B cell (primary cell): Measurements from ENCODE around the gene RANBP9. TPM values are rescaled to one million over a fixed set of nuclear protein-coding genes. Genes with fewer than 3 reads are reported as not detected.

Source experiments
- ATAC-seq: fragments of 200-7000 bp; cut with Tn5 transposase; one replicate; pipeline ENCODE4 v1.10.0; 2021; ENCODE audit warnings: low read depth, mild to moderate bottlenecking, moderate number of reproducible peaks, moderate library complexity
- CTCF ChIA-PET: fragments of 350-600 bp; sonication (Branson Sonifier 250); formaldehyde crosslinking; loops from one replicate; lab custom pipeline; 2021; ENCODE audit warnings: antibody characterized with exemption, inconsistent platforms; lab: Charles Lee
- POLR2A ChIA-PET: fragments of 350-600 bp; sonication (Branson Sonifier 250); formaldehyde crosslinking; loops from one replicate; lab custom pipeline; 2021; ENCODE audit warnings: antibody characterized with exemption; lab: Charles Lee
- DNase-seq: peaks from one replicate; pipeline ENCODE4 v3.0.0; 2013
- H2AFZ ChIP-seq: 2 replicates; pipeline ENCODE4 v1.6.1; 2012; ENCODE audit warnings: mild to moderate bottlenecking, low read depth, low read length; ENCODE audit not compliant: insufficient read depth, poor library complexity, severe bottlenecking
- H3K27ac ChIP-seq, 2 donors: 1 replicate in 1 of 2; 2 replicates in 1 of 2; pipeline ENCODE4 v1.5.1; 2012 to 2013; ENCODE audit warnings: low read length in 2 of 2, mild to moderate bottlenecking in 2 of 2, moderate library complexity in 1 of 2
- H3K27me3 ChIP-seq, 4 experiments: fragments of 200-600 bp in 1 of 4; sonication (generic) in 1 of 4; replicated peaks in 1 of 4; 1 replicate in 2 of 4; 2 replicates in 2 of 4; pipeline versions ENCODE4 v1.6.1 to v1.7.0; 2013 to 2016; ENCODE audit warnings: low read length in 3 of 4, mild to moderate bottlenecking in 2 of 4, mixed read lengths in 1 of 4, moderate library complexity in 1 of 4; ENCODE audit not compliant: insufficient read depth in 4 of 4, control insufficient read depth in 3 of 4; ENCODE audit errors: control extremely low read depth in 1 of 4
- H3K36me3 ChIP-seq, 2 experiments: replicated peaks in 1 of 2; 1 replicate in 1 of 2; 2 replicates in 1 of 2; pipeline versions ENCODE4 v1.6.1 to v1.7.1; 2013; ENCODE audit warnings: low read length in 1 of 2; ENCODE audit not compliant: insufficient read depth in 2 of 2, control insufficient read depth in 1 of 2; ENCODE audit errors: control extremely low read depth in 1 of 2, extremely low read depth in 1 of 2
- H3K4me1 ChIP-seq, 2 donors: fragments of 200-600 bp in 1 of 2; sonication (generic) in 1 of 2; 1 replicate in 1 of 2; 2 replicates in 1 of 2; pipeline versions ENCODE4 v1.5.1 to v1.6.1; 2013 to 2017; ENCODE audit warnings: low read length in 2 of 2; ENCODE audit not compliant: control insufficient read depth in 2 of 2, insufficient read depth in 2 of 2
- H3K4me2 ChIP-seq: replicated peaks from 2 replicates; pipeline ENCODE3; 2012; ENCODE audit warnings: mild to moderate bottlenecking, low read depth, low read length; ENCODE audit not compliant: poor library complexity, severe bottlenecking
- H3K4me3 ChIP-seq, 5 experiments: fragments of 200-600 bp in 1 of 5; sonication (generic) in 1 of 5; 1 replicate in 3 of 5; 2 replicates in 2 of 5; pipeline versions ENCODE4 v1.5.1 to v1.7.0; 2011 to 2016; ENCODE audit warnings: low read length in 4 of 5, mild to moderate bottlenecking in 4 of 5, low read depth in 2 of 5, control low read depth in 1 of 5, moderate library complexity in 1 of 5; ENCODE audit not compliant: insufficient read depth in 1 of 5; ENCODE audit errors: control extremely low read depth in 1 of 5, extremely low read depth in 1 of 5
- H3K79me2 ChIP-seq: fragments of 200-600 bp; sonication (generic); one replicate; pipeline ENCODE4 v1.6.0; 2016; ENCODE audit warnings: low read length; ENCODE audit not compliant: control insufficient read depth, insufficient read depth
- H3K9ac ChIP-seq: fragments of 200-600 bp; sonication (generic); 2 replicates; pipeline ENCODE4 v1.6.1; 2017; ENCODE audit warnings: mild to moderate bottlenecking, low read length, moderate library complexity
- H3K9me3 ChIP-seq, 3 donors: one replicate each; pipeline versions ENCODE4 v1.6.1 to v1.7.1; 2013; ENCODE audit warnings: low read length in 2 of 3; ENCODE audit not compliant: control insufficient read depth in 2 of 3, insufficient read depth in 1 of 3; ENCODE audit errors: control extremely low read depth in 1 of 3
- H4K20me1 ChIP-seq: 2 replicates; pipeline ENCODE4 v1.6.0; 2012; ENCODE audit warnings: mild to moderate bottlenecking, low read length; ENCODE audit not compliant: insufficient read depth, control insufficient read depth, poor library complexity, severe bottlenecking
- H3K27ac Mint-ChIP-seq: one replicate; pipeline ENCODE4 v1.8.0; 2021; ENCODE audit warnings: mixed read lengths
- H3K27me3 Mint-ChIP-seq: one replicate; pipeline ENCODE4 v1.8.0; 2021; ENCODE audit warnings: mixed read lengths
- H3K4me1 Mint-ChIP-seq: one replicate; pipeline ENCODE4 v1.8.0; 2021; ENCODE audit warnings: mixed read lengths
- H3K4me3 Mint-ChIP-seq: one replicate; pipeline ENCODE4 v1.8.0; 2021; ENCODE audit warnings: mixed read lengths
- H3K9me3 Mint-ChIP-seq: one replicate; pipeline ENCODE4 v1.8.0; 2022; ENCODE audit warnings: mixed read lengths; ENCODE audit not compliant: insufficient read depth
- EZH2 ChIP-seq: IDR thresholded peaks from 2 replicates; pipeline ENCODE4 v1.6.1; 2012; ENCODE audit warnings: borderline replicate concordance, low read depth, mild to moderate bottlenecking, moderate library complexity, low read length; ENCODE audit not compliant: insufficient read depth, poor library complexity, severe bottlenecking
- WGBS: methylation state at CpG from one replicate; pipeline ENCODE4 v1.1.5; 2013; ENCODE audit warnings: missing lambda C conversion rate; ENCODE audit not compliant: insufficient coverage; 5-methylcytosine and 5-hydroxymethylcytosine counted together
- intact Hi-C: fragments of 100-400 bp; cut with micrococcal nuclease; formaldehyde crosslinking; loops from one replicate; pipeline ENCODE4 v1.10.0; 2022
- polyA minus RNA-seq: library from RNA; depleted of rRNA, polyadenylated mRNA; stranded (reverse); fragments of >200 nt; gene quantifications from 2 replicates; pipeline ENCODE4 v1.2.3, GENCODE V29; 2012
- polyA plus RNA-seq: library from polyadenylated mRNA; depleted of rRNA; stranded (reverse); fragments of >200 nt; gene quantifications from 2 replicates; pipeline ENCODE4 v1.2.3, GENCODE V29; 2012
- total RNA-seq, 2 donors: library from RNA; stranded (reverse); fragments of 120-200 nt in 1 of 2; gene quantifications; 1 replicate in 1 of 2; 2 replicates in 1 of 2; pipeline versions ENCODE4 v1.2.3 to v1.2.4, GENCODE V29; 2013 to 2022
- TF ChIP-seq, protein P1 (sequence below): fragments of 200-600 bp; IDR thresholded peaks from one replicate; pipeline ENCODE4 v1.8.0; 2022; ENCODE audit warnings: antibody characterized with exemption, mild to moderate bottlenecking

Gene RANBP9
- total RNA-seq (34.1 and 39.0 TPM in 2 replicates), polyA plus RNA-seq (20.0 and 30.7 TPM in 2 replicates), polyA minus RNA-seq (13.5 and 21.2 TPM in 2 replicates)
- 20.4 TPM for total RNA-seq (2013)

DNA sequence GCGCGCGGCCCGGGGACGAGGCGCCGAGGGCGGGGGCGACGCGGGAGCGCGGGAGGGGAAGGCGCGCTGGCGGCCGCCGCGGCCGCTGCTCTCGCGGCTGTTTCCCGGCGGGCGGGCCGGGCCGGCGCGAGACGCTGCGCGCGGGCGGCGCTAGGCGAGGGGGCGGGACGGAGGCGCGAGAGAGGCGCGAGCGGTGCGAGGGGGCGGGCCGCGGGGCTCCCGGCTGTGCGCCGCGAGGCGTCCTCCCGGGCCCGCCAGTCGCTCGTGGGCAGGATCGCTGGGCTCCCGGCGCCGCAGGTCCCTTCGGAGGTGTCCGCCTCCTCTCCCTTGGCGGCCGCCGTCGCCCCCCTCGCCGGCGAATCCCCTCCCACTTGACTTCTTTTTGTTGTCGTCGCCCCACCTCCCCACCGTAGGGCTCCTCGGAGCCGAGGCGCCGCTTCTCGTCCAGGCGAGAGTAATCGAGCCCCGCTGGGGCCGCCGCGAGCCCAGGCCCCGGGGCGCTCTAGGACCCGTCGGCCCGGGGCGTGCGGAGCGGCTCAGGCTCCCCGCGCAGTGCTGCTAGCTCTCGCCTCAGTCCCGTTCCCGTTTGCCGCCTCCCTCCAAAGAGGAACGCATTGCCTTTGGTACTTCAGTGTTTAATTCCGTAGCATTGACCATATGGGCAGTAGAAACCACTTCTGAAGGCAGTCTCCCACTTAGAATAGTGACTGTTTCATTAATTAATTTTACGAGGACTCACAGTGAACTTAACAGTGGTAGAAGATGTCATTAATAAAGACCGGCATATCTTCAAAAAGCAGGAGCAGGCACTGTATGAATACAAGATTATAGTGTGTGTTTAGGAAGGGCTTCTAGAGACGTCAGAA is at the start of gene RANBP9:
Gene RANBP9 (minus strand): TSS at position 103 of the 866 bp plus-strand sequence. CDS start 330 bp downstream, outside the sequence.
- H3K27ac ChIP-seq = peak within 1 kb of the TSS; percentile 80 to 84
- peak within 1 kb of the TSS; percentile 82 for H3K9ac ChIP-seq
- no peaks in the 10 kb centered on the region for H3K9me3 ChIP-seq
- H3K4me1 ChIP-seq = peaks cover 29 to 33% of the 10 kb centered on the region in 2 donors
- peaks cover 15% of the 10 kb centered on the region for H4K20me1 ChIP-seq
- peak within 1 kb of the TSS; percentile 95 for H3K4me2 ChIP-seq
- no peaks in the 10 kb centered on the region for H3K27me3 ChIP-seq
- H3K27me3 Mint-ChIP-seq = no peaks in the 10 kb centered on the region
- WGBS = under 1% methylated on average over 98 of the region's 102 CpGs
- peak within 1 kb of the TSS; percentile 58 to 88 (median 78) for H3K4me3 ChIP-seq
- H3K4me1 Mint-ChIP-seq = peaks cover 41% of the 10 kb centered on the region
- H3K79me2 ChIP-seq = peaks cover 38% of the 10 kb centered on the region
- CTCF ChIA-PET = interaction anchor here (0.7 to 2.7 kb wide), 7 partner anchors 16 to 162 kb away, joined by 3 to 9 read pairs (median 4); partner anchors contain the start of genes NOL7 and SIRT5
- H3K27ac Mint-ChIP-seq = peak within 1 kb of the TSS; percentile 96
- peak; percentile 82 for ATAC-seq
- H2AFZ ChIP-seq = peak within 1 kb of the TSS; percentile 89
- H3K4me3 Mint-ChIP-seq = peak within 1 kb of the TSS; percentile 96
- intact Hi-C loops = loop anchor here (1.0 to 5.0 kb wide), 7 partner anchors 55 to 440 kb away; partner anchors contain the start of genes GFOD1, MCUR1, NOL7 and SIRT5
- POLR2A ChIA-PET = interaction anchor here (0.5 kb wide), 1 partner anchor 80 kb away, joined by 4 read pairs; no protein-coding TSS in a partner anchor
- no peak for TF ChIP-seq EZH2
- TF ChIP-seq, protein P1, sequence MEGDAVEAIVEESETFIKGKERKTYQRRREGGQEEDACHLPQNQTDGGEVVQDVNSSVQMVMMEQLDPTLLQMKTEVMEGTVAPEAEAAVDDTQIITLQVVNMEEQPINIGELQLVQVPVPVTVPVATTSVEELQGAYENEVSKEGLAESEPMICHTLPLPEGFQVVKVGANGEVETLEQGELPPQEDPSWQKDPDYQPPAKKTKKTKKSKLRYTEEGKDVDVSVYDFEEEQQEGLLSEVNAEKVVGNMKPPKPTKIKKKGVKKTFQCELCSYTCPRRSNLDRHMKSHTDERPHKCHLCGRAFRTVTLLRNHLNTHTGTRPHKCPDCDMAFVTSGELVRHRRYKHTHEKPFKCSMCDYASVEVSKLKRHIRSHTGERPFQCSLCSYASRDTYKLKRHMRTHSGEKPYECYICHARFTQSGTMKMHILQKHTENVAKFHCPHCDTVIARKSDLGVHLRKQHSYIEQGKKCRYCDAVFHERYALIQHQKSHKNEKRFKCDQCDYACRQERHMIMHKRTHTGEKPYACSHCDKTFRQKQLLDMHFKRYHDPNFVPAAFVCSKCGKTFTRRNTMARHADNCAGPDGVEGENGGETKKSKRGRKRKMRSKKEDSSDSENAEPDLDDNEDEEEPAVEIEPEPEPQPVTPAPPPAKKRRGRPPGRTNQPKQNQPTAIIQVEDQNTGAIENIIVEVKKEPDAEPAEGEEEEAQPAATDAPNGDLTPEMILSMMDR = no peak
- no peaks in the 10 kb centered on the region for H3K36me3 ChIP-seq
- peak; percentile 94 for DNase-seq
- H3K9me3 Mint-ChIP-seq = no peaks in the 10 kb centered on the region
